LoVo (cell line): ENCODE results near the gene INTS1.

ENCODE experiments used
- DNase-seq: peaks from one replicate; pipeline ENCODE4 v3.0.0-alpha.2; 2016; ENCODE audit warnings: low spot score

Gene INTS1

GRCh38 chr7:1503390-1503789, 799 bp downstream of the INTS1 start:
- no peak for DNase-seq

- DNase-seq, result no peak
Observed at GRCh38 chr7:1502845-1503244, 1.3 kb downstream of the INTS1 start.

- no peak for DNase-seq
Observed at GRCh38 chr7:1501487-1502270, 2.5 kb downstream of the INTS1 start.

GRCh38 chr7:1500064-1500807, 4.0 kb downstream of the INTS1 start:
- DNase-seq, result no peak

- no peak for DNase-seq
Observed at GRCh38 chr7:1499367-1500029, 4.7 kb downstream of the INTS1 start.

GRCh38 chr7:1498370-1499305, 5.6 kb downstream of the INTS1 start:
- no peak for DNase-seq

- no peak for DNase-seq
Observed at GRCh38 chr7:1497293-1497927, 6.8 kb downstream of the INTS1 start.

GRCh38 chr7:1496531-1497292, 7.5 kb downstream of the INTS1 start:
- no peak for DNase-seq

- no peak for DNase-seq
Observed at GRCh38 chr7:1495564-1496242, 8.5 kb downstream of the INTS1 start.

- DNase-seq, result no peak
Observed at GRCh38 chr7:1494866-1495563, 9.2 kb downstream of the INTS1 start.

- DNase-seq, result no peak
Observed at GRCh38 chr7:1494447-1494846, 9.7 kb downstream of the INTS1 start.

- DNase-seq, result no peak
Observed at GRCh38 chr7:1493571-1493970, 10.6 kb downstream of the INTS1 start.

GRCh38 chr7:1493129-1493528, 11.1 kb downstream of the INTS1 start:
- DNase-seq, result no peak

- DNase-seq, result no peak
Observed at GRCh38 chr7:1492640-1493039, 11.5 kb downstream of the INTS1 start.

- no peak for DNase-seq
Observed at GRCh38 chr7:1492221-1492620, 12.0 kb downstream of the INTS1 start.

GRCh38 chr7:1490837-1491236, 13.4 kb downstream of the INTS1 start:
- no peak for DNase-seq

- no peak for DNase-seq
Observed at GRCh38 chr7:1489336-1489735, 14.9 kb downstream of the INTS1 start.

GRCh38 chr7:1488016-1488415, 16.2 kb downstream of the INTS1 start:
- DNase-seq, result no peak

GRCh38 chr7:1487466-1487865, 16.7 kb downstream of the INTS1 start:
- DNase-seq, result no peak
